GM12874 (cell line): Measurements from ENCODE around the gene BOD1L1.

ENCODE experiments used
- TF ChIP-seq, protein P1 (sequence below): IDR thresholded peaks from 2 replicates; pipeline ENCODE4 v1.5.1; 2011; ENCODE audit warnings: low read depth, mild to moderate bottlenecking, control low read depth, low read length, moderate library complexity; ENCODE audit not compliant: insufficient read depth

The BOD1L1 gene

DNA sequence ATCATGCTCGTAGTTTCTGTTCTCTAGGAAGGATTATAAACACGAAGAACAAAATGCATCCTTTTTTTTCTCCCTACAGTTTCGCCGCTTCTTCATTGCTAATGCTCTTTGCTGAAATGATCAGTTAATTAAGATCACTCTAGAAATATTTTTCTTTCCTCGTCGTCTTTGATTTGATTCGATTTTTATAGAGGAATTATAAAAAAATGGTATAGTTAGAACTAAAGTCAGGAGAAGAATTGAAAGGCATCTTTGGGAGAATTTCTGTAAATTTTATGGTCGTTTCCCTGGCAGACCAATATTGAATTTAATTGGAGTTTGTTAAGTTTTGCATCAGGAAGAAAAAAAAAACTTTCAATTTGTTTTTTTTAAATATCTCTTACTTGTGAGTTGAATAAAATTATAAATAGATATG lies 82.1 kb downstream of the BOD1L1 start:
- TF ChIP-seq, protein P1, sequence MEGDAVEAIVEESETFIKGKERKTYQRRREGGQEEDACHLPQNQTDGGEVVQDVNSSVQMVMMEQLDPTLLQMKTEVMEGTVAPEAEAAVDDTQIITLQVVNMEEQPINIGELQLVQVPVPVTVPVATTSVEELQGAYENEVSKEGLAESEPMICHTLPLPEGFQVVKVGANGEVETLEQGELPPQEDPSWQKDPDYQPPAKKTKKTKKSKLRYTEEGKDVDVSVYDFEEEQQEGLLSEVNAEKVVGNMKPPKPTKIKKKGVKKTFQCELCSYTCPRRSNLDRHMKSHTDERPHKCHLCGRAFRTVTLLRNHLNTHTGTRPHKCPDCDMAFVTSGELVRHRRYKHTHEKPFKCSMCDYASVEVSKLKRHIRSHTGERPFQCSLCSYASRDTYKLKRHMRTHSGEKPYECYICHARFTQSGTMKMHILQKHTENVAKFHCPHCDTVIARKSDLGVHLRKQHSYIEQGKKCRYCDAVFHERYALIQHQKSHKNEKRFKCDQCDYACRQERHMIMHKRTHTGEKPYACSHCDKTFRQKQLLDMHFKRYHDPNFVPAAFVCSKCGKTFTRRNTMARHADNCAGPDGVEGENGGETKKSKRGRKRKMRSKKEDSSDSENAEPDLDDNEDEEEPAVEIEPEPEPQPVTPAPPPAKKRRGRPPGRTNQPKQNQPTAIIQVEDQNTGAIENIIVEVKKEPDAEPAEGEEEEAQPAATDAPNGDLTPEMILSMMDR: no peak

DNA sequence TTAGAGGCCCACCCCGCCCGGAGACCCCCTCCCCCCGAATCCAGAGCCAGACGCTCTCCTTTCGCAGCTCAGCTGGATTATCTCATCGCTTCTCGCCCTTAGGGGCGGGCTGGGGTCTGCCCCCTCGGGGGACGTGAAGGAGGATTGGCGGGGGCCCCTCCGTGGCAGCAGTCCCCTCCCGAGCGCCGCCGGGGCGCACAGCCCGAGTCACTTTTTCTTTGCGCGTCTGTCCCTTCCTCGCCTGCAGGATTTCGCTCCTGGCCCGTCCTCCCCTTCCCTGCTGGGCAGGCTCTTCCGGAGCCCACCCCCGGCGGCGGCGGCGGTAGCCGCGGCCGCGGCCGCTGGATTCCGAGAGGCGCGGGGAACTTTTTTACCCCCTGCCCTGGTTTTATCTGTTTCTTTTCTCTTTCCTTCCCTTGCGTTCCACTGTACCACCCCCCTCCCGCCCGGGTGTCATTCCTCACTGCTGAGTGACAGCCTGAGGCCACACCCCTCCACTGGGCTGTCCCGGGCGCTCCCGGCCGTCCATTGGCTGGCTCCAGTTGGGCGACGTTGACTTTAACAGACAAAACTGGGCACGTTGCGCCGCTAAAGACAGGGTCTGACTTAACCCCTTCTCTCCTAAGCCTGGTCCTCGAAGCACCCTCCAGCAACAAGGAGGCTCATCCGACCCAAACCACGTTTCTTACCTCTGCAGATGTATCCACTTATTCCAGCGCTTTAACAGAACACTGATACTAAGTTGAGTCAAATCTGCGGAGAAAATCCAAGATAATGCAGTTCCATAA lies 82.7 kb downstream of the BOD1L1 start:
- TF ChIP-seq, protein P1: no peak

DNA sequence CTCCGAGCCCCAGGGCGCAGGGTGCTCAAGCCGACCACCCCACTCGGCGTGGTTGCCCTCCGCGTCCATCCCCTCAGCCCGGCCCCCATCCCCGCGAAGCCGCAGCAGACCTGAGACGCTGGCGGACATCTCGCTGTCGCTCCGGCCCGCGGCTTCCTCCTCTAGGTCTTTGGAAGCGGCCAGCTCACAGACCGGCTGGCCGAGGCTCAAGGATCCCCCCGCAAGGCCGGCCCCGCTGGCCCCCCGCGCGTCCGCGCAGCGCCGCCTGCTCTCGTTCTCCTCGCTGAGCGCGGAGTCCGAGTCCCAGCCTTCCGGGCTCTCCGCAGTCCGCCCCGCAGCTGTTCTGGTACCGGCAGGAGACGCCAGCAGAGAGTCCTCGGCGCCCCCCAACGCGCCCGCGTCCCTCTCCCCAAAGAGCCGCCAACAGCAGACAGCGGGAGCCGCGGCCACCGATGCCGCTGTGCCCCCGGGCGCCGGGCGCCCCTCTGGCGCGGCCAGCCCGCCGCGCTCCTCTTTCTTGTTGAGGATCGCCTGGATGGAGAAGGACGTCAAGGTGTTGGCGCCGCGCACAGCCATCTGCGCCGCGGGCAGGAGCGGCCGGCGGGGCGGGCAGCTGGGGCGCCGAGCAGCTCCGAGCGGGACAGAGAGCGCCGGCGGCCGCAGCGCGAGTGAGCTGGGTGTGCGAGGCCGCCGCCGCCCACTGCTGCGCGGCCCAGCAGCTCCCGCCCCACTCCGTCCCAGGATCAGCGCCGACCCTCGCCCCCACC lies 83.5 kb downstream of the BOD1L1 start, which contains the start of gene NKX3-2:
NKX3-2 (minus strand) TSS at position 670 of the 767 bp plus-strand sequence; CDS start at position 576, 94 bp downstream.
- TF ChIP-seq, protein P1: no peak

DNA sequence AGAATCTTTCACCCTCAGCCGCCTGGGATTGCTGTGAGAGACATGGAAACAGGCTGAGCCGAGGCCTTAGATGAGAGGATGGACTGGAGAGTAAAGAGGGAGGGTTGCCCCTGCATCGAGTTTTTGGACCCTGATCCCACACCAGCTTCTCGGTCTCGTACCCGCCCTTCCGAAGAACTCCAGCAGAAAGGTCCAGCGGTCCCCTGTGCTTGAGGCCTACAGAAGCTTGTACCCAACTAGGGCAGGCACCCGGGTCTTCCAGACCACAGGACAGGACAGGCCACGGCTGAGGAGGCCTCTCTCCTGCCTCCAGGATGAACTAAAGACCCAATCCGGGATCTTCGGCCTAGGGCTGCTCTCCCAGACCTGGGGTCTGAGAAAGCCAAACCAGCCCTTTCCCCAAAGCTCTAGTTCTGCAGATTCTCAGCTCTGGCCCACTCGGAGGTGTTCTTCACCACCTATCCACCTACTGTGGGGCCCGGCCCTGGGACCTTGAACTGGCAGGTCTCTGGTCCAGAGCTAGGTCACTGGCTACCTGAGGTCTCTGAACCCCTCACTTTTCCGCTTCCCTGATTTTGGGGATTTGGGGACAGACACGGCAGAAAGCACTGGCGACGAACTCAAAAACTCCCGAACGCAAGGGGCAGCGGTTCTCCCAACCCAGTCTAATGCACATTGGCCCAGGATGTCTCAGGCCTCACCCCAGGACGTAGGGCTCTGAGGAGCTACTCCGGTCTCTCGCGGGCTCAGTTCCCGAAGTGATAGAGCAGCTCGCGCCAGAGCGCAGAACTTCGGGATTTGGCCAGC lies 84.3 kb downstream of the BOD1L1 start:
- TF ChIP-seq, protein P1: no peak

DNA sequence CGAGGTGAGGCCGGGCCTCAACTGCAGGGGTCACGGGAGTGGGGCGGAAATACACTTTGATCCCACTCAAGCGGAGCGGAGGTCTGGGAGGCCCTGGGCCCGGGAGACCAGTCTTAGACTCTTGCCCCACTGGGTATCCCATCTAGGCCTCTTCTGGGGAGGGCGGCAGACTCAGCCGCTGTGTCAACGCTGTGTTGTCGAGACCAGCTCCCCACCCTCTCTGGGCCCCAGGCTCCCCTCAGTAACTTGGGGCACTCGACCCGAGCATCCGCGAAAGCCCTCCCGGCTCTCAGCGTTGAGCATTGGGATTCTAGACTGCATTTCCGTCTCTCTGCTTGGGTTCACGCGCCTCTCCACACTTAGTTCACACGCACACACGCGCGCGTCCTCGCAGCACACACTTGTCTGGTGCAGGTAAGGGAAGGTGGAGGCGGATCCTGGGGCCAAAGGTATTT lies 84.9 kb downstream of the BOD1L1 start:
- TF ChIP-seq, protein P1: no peak

DNA sequence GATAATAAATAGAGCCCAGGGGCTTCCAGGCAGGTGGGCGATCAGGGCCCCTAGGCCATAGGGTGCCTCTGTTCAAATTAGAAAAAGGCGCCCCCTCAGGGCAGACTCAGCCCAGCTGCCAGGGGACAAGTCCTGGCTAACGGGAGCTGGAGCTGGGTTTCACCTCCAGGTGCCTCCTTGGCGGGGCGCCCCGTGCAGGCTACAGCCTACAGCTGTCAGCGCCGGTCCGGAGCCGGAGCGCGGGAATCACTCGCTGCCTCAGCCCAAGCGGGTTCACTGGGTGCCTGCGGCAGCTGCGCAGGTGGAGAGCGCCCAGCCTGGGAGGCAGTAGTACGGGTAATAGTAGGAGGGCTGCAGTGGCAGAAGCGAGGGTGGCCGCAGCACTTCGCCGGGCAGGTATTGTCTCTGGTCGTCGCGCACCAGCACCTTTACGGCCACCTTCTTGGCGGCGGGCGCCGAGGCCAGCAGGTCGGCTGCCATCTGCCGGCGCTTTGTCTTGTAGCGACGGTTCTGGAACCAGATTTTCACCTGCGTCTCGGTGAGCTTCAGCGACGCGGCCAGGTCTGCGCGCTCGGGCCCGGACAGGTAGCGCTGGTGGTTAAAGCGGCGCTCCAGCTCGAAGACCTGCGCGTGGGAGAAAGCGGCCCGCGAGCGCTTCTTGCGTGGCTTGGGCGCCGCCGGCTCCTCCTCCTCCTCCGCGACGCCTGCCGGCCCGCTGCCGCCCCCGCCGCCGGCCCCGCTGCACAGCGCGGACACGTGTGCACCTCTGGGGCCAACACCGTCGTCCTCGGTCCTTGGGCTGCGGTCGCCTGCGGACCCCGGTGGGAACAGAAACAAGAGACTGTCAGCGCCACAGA lies 85.6 kb downstream of the BOD1L1 start:
- TF ChIP-seq, protein P1: peak; percentile 52
